ENCODE measurements around the gene NOVA1. TPM values are rescaled to one million over a fixed set of nuclear protein-coding genes. Genes with fewer than 3 reads are reported as not detected.

NOVA1 gene
- total and polyA plus RNA-seq, 2 of the 13 experiments (the other 11 are each of a cell fraction or from before 2014, with no cell fraction given) = 0.13 TPM

- no peak overlapping the region for H3K9ac ChIP-seq (ENCODE audit: insufficient read depth, low read depth, low read length)
- no peaks in the 10 kb centered on the region for H3K4me1 ChIP-seq (ENCODE audit: insufficient read depth, low read length)
- 0% methylated on average over 1 of the region's 1 CpG for WGBS (ENCODE audit: low lambda C conversion rate)
- in situ Hi-C loops (cut with HindIII; ENCODE audit: extremely low pct_ligation_motif_present, low pct_unique_long_range_greater_than_20kb) (no loop called here), intact Hi-C loops (cut with micrococcal nuclease; ENCODE audit: unreplicated experiment) (no loop called here)
- ChIA-PET POLR2A (no interaction called here), CTCF (ENCODE audit: low intra/inter-chr PET ratio, low total read pairs) (no interaction called here)
- no peaks in the 10 kb centered on the region for H4K20me1 ChIP-seq (ENCODE audit: insufficient read depth, low read length)
- no TSS peak for BruUV-seq (replicated peaks)
- H3K27me3 ChIP-seq (ENCODE audit: control insufficient read depth in 1 of 2, insufficient read depth in 2 of 2, low read length in 2 of 2) = no peaks in the 10 kb centered on the region
- no peaks in the 10 kb centered on the region for H3K79me2 ChIP-seq (ENCODE audit: insufficient read depth, low read length)
- TF ChIP-seq REL (CRISPR knock-in tag; conservative IDR thresholded peaks at IDR 0.05) (no peak), ATF7 (IDR thresholded peaks at IDR 0.05) (peak; percentile 86), ATF7 (CRISPR knock-in tag; IDR thresholded peaks at IDR 0.05) (no peak)
- no peak for ATAC-seq
- no peak for FAIRE-seq
- H3K36me3 ChIP-seq (replicated peaks in 1 of 2; ENCODE audit: control insufficient read depth in 1 of 2, insufficient read depth in 2 of 2, low read length in 2 of 2) = no peaks in the 10 kb centered on the region
- H3K27ac ChIP-seq (ENCODE audit: extremely low read length, insufficient read depth, low read length) = no peak overlapping the region
- no peak overlapping the region for H3K4me3 ChIP-seq (replicated peaks in 1 of 3; ENCODE audit: insufficient read depth in 1 of 3, low read depth in 2 of 3, low read length in 3 of 3)
- H3K4me2 ChIP-seq (ENCODE audit: low read depth, low read length) = no peak overlapping the region
- no peak overlapping the region for H2AFZ ChIP-seq (ENCODE audit: low read length)
- H3K9me3 ChIP-seq (ENCODE audit: low read length) = peaks cover 40% of the 10 kb centered on the region
- DNase-seq (ENCODE audit: low spot score) = no peak
These were observed 59.7 kb downstream of the NOVA1 start for GRCh38 chr14:26538176-26538575.

GRCh38 chr14:26531894-26532293 is 65.9 kb downstream of the NOVA1 start:
- ChIA-PET CTCF (ENCODE audit: low intra/inter-chr PET ratio, low total read pairs) (no interaction called here), POLR2A (no interaction called here)
- H3K79me2 ChIP-seq (ENCODE audit: insufficient read depth, low read length) = no peaks in the 10 kb centered on the region
- DNase-seq (ENCODE audit: low spot score) = peak; percentile 13
- H3K4me1 ChIP-seq (ENCODE audit: insufficient read depth, low read length) = no peaks in the 10 kb centered on the region
- no peak overlapping the region for H3K9ac ChIP-seq (ENCODE audit: insufficient read depth, low read depth, low read length)
- no peaks in the 10 kb centered on the region for H3K36me3 ChIP-seq (replicated peaks in 1 of 2; ENCODE audit: control insufficient read depth in 1 of 2, insufficient read depth in 2 of 2, low read length in 2 of 2)
- FAIRE-seq = no peak
- no TSS peak for BruUV-seq (replicated peaks)
- WGBS (ENCODE audit: low lambda C conversion rate) = under 1% methylated on average over 3 of the region's 3 CpGs
- peaks cover 54% of the 10 kb centered on the region for H3K9me3 ChIP-seq (ENCODE audit: low read length)
- H2AFZ ChIP-seq (ENCODE audit: low read length) = no peak overlapping the region
- no peak overlapping the region for H3K27ac ChIP-seq (ENCODE audit: extremely low read length, insufficient read depth, low read length)
- no peaks in the 10 kb centered on the region for H4K20me1 ChIP-seq (ENCODE audit: insufficient read depth, low read length)
- H3K4me3 ChIP-seq (replicated peaks in 1 of 3; ENCODE audit: insufficient read depth in 1 of 3, low read depth in 2 of 3, low read length in 3 of 3) = no peak overlapping the region
- in situ Hi-C loops (cut with HindIII; ENCODE audit: extremely low pct_ligation_motif_present, low pct_unique_long_range_greater_than_20kb) (no loop called here), intact Hi-C loops (cut with micrococcal nuclease; ENCODE audit: unreplicated experiment) (no loop called here)
- peak; percentile 88 for ATAC-seq
- no peaks in the 10 kb centered on the region for H3K27me3 ChIP-seq (ENCODE audit: control insufficient read depth in 1 of 2, insufficient read depth in 2 of 2, low read length in 2 of 2)
- H3K4me2 ChIP-seq (ENCODE audit: low read depth, low read length) = no peak overlapping the region
- TF ChIP-seq CREB1 (IDR thresholded peaks at IDR 0.05) (0 out of 2 replicates have a peak, but pooled peaks have one; percentile 18), CREB1 (CRISPR knock-in tag; IDR thresholded peaks at IDR 0.05) (no peak), NPAS2 (CRISPR knock-in tag; IDR thresholded peaks at IDR 0.05; ENCODE audit: borderline replicate concordance) (no peak)
- TF ChIP-seq, protein P1, sequence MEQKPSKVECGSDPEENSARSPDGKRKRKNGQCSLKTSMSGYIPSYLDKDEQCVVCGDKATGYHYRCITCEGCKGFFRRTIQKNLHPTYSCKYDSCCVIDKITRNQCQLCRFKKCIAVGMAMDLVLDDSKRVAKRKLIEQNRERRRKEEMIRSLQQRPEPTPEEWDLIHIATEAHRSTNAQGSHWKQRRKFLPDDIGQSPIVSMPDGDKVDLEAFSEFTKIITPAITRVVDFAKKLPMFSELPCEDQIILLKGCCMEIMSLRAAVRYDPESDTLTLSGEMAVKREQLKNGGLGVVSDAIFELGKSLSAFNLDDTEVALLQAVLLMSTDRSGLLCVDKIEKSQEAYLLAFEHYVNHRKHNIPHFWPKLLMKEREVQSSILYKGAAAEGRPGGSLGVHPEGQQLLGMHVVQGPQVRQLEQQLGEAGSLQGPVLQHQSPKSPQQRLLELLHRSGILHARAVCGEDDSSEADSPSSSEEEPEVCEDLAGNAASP (CRISPR knock-in tag; IDR thresholded peaks at IDR 0.05; ENCODE audit: borderline replicate concordance) = no peak
- TF ChIP-seq, protein P2, sequence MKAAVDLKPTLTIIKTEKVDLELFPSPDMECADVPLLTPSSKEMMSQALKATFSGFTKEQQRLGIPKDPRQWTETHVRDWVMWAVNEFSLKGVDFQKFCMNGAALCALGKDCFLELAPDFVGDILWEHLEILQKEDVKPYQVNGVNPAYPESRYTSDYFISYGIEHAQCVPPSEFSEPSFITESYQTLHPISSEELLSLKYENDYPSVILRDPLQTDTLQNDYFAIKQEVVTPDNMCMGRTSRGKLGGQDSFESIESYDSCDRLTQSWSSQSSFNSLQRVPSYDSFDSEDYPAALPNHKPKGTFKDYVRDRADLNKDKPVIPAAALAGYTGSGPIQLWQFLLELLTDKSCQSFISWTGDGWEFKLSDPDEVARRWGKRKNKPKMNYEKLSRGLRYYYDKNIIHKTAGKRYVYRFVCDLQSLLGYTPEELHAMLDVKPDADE (CRISPR knock-in tag; IDR thresholded peaks at IDR 0.05) = no peak
- TF ChIP-seq, protein P3, sequence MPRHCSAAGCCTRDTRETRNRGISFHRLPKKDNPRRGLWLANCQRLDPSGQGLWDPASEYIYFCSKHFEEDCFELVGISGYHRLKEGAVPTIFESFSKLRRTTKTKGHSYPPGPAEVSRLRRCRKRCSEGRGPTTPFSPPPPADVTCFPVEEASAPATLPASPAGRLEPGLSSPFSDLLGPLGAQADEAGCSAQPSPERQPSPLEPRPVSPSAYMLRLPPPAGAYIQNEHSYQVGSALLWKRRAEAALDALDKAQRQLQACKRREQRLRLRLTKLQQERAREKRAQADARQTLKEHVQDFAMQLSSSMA (CRISPR knock-in tag; IDR thresholded peaks at IDR 0.05) = no peak
- TF ChIP-seq, protein P4, sequence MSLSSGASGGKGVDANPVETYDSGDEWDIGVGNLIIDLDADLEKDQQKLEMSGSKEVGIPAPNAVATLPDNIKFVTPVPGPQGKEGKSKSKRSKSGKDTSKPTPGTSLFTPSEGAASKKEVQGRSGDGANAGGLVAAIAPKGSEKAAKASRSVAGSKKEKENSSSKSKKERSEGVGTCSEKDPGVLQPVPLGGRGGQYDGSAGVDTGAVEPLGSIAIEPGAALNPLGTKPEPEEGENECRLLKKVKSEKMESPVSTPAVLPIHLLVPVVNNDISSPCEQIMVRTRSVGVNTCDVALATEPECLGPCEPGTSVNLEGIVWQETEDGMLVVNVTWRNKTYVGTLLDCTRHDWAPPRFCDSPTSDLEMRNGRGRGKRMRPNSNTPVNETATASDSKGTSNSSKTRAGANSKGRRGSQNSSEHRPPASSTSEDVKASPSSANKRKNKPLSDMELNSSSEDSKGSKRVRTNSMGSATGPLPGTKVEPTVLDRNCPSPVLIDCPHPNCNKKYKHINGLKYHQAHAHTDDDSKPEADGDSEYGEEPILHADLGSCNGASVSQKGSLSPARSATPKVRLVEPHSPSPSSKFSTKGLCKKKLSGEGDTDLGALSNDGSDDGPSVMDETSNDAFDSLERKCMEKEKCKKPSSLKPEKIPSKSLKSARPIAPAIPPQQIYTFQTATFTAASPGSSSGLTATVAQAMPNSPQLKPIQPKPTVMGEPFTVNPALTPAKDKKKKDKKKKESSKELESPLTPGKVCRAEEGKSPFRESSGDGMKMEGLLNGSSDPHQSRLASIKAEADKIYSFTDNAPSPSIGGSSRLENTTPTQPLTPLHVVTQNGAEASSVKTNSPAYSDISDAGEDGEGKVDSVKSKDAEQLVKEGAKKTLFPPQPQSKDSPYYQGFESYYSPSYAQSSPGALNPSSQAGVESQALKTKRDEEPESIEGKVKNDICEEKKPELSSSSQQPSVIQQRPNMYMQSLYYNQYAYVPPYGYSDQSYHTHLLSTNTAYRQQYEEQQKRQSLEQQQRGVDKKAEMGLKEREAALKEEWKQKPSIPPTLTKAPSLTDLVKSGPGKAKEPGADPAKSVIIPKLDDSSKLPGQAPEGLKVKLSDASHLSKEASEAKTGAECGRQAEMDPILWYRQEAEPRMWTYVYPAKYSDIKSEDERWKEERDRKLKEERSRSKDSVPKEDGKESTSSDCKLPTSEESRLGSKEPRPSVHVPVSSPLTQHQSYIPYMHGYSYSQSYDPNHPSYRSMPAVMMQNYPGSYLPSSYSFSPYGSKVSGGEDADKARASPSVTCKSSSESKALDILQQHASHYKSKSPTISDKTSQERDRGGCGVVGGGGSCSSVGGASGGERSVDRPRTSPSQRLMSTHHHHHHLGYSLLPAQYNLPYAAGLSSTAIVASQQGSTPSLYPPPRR (CRISPR knock-in tag; IDR thresholded peaks at IDR 0.05; ENCODE audit: borderline replicate concordance) = no peak
